ENCODE data around the gene TMEM119.
"Not testable (repeated sequence)": the region's sequence is repeated elsewhere in the genome, so short reads cannot be mapped to it uniquely, and the experiment has no call there.

The TMEM119 gene

DNA sequence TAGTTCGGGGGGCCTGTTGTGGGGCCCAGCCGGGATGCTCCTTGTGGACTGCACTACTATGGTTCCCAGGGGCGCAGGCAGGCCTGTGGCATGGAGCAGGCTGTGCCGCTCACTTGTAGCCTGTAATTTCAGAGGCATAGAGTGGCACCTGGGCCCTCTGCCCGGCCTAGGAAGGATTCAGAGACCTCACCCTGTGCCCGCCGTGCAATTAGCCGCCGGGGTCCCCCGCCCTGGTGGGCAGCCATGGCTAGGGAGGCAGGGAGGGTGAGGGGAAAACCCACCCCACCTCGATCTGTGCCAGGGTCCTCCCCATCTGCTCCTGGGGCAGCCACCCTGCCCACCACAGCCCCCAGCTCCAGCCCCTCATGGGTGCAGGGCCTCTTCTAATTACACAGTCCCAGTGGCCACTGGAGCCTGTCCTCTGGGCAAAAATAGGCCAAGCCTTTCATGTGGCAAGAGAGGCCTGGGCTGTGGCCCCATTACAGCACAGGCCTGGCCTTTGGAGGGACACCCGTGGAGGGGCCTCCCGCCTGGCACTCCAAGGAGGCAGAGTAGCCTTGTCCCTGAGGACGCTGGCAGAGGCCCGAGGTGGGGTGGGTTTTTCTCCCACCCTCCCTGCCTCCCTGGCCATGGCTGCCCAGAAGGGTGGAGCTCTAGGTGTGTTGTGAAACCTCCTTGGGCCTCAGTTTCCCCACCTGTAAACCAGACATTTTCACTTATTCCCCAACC lies 5.3 kb upstream of the TMEM119 start:
- DNase-seq (ENCODE audit: low read depth, low spot score): no peak

DNA sequence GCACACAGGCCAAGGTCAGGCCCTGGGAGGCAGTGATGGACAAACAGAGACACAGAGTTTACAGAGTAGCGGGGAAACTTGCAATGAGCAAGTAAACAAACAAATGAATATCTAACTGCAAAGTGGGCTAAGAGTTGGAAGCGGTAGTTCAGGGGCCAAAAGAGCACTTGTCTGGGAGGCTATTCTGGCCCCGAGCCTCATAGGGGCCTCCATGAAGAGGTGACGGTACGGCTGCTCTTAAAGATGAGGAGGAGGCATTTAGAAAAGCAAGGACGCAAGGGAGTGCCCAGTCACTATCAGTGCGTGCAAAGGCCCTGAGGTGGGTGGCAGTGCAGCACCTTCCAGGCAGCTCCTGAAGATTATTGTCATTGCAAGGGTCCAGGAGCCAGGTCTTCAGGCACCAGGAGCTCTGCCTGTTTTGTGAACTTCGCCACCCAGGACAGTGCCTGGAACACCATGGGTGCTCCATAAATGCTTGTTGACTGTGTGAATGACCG lies 4.4 kb upstream of the TMEM119 start:
- DNase-seq (ENCODE audit: low read depth, low spot score): no peak

DNA sequence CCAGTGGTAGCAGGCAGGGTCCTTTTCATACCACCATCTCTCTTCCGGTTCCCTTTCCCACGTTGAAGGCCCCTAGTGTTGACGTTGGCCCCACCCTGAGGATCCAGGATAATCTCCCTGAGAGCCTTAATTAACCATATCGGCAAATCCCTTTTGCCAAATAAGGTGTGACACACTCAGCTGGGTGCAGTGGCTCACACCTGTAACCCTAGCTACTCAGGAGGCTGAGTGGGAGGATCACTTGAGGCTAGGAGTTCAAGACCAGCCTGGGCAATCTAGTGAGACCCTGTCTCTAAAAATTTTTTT lies 2.8 kb upstream of the TMEM119 start:
- no peak for DNase-seq (ENCODE audit: low read depth, low spot score)

DNA sequence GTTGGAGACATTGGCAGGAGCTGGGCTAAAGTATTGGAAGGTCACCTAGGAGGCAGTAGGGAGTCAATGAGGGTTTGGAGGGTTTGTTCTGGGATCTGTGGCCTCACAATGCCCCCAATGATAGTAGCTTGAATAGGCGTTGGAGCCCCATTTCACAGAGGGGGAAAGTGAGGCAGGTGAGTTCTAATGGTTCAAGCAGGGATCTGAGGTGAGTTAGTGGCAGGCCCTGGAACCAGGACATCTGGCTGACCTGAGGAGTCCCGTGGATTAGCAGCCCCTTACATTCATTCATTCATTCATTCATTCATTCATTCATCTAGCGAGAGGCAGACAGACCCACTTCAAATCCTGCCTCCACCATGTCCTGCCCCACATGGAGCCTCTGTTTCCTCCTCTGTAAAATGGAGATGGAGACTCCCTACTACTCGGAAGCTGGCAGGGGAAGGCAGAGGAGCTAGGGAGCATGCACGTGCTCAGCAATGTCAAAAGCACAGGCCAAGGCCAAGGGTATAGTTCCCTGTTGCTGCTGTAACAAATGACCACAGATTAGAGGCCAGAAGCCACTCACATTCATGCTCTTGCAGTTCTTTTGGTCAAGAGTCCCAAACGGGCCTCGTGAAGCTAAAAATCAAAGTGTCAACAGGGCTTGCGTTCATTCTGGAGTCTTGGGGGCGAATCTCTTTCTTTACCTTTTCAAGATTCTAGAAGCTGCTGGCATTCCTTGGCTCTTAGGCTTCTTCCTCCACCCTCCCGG lies 2.2 kb upstream of the TMEM119 start:
- no peak for DNase-seq (ENCODE audit: low read depth, low spot score)

DNA sequence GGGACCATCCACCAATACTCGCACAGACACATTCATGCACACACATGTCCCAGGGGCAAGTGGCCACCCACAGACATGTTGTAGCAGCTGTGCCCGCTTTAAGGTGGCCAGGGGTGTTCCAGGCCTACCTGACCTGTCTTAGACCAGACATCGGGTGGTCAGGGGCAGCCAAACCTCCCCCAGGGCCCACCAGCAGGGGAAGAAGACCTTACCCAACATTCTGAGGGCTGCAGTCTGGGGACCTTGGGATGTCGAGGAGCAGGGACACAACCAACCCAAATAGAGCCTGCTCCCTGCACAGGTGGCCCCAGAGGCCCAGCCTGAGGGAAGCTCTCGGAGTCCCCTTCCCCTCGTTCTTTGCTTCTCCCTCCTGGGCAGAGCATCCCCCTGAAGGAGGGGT lies 1.7 kb upstream of the TMEM119 start:
- DNase-seq (ENCODE audit: low read depth, low spot score): no peak

DNA sequence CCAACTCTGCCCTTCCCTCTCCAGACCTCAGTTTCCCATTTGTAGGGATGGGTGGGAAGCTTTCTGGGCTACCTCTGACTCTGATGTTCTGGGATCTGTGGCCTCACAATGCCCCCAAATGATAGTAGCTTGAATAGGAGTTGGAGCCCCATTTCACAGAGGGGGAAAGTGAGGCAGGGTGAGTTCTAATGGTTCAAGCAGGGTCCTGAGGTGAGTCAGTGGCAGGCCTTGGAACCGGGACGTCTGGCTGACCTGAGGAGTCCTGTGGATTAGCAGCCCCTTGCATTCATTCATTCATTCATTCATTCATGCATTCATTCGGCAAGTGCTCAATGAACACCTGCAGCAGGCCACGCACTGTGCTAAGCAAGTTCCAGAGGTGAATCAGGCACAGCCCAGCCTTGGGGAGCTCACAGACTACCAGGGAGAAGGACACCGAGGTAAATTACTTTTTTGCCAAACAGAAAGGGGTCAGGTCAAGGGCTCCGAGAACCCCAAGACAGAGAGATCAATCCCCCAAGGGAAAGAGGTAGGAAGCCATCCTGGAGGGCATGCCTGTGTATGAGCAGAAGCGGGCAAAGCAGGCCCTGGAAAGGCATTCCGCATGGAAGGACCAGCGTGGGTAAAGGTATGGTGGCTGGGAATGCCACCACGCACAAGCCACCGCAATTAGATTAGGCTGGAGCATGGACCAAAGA lies 818 bp upstream of the TMEM119 start:
- no peak for DNase-seq (ENCODE audit: low read depth, low spot score)

DNA sequence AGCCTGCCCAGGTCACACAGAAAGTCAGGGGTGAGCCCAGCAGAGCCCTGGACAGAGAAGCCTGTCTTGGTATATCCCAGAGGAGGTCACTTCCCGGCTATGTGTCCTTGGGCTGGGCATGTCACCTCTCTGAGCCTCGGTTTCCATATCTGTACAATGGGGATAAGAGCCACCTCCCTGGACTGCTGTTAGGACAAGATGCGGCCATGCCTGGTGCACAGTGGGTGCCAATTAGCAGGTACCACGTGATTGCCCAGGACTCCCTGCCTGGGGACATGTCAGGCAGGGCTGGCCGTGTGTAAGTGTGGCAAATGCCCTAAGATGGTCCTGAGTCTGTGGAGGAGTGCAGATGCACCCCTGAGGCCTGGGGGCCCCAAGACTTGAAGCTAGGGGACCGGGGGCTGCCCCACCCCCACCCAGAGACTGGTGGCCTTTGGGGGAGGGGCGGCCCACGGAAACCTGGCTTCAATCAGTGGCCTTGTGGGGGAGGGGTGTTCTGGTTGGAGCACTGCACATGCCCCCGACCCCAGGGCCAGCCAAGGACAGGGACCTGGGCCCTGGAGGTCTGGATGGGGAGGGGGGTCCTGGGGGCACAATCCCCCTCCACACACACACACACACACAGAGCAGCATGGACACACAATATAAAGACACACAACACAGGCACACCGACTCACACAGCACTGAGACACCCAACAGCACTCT lies 878 bp downstream of the TMEM119 start:
- DNase-seq (ENCODE audit: low read depth, low spot score): no peak

DNA sequence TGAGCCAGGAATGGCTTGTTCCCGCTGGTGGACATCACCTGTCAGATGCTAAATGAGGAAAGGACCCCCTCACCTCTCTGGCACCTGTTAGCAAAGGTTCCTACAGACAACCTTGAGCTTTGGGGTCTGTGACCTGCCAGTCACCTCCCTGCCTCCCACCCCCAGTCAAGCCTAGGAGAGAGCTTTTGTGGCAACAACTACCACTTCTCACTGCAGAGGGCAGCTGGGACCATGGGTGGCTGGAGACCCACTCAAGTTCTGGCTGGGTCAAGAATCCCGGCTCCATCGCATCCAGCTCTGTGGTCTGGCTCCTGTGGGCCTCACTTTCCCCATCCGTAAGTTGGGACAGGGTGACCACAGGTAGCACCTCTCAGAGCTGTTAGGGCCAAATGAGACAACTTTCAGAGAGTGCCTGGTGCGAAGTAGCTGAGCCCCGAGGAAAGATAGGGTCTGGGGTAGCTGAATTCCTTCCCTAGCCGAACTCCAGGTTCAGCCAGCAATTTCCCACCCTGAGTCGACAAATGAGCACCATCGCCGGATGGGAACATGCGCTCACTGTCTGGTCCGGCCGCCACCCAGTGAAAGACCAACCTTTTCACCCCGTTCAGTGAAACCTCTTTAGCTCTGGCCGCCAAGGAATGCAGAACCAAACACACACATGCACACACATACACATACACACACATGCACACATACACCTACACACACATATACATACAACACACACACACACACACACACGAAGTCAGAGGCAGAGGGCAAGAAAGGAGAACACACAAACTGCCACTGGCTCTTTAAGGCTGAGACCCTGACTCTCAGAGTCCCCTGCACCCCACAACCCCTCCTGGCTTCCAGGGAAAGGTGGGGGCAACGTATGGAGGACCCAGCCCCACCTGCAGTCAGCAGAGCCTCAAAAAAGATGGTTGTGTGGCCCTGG lies 1.9 kb downstream of the TMEM119 start:
- DNase-seq (ENCODE audit: low read depth, low spot score): no peak

DNA sequence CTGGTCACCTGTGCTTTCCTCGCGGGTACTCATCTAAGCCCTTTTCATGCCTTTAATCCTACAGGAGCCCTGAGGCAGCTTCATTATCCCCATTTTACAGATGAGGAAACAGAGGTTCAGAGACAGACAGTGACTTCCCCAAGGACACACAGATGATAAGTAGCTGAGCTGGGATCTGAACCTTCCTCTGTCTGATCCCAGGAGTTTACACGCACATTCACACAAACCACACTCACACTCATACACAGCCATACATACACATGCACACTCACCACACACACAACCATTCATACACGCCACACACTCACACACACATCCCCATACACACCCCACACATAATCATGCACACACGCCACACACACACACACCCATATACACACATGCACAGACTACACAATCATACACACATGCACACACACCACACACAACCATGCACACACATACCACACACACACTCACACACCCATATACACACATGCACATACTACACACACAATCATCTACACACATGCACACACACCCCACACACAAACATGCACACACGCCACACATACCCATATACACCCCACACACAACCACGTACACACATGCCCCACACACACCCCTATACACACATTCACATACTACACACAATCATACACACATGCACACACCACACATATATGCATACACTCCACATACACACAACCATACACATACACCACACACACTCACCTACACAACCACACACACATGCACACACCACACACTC lies 2.7 kb downstream of the TMEM119 start:
- no peak for DNase-seq (ENCODE audit: low read depth, low spot score)

DNA sequence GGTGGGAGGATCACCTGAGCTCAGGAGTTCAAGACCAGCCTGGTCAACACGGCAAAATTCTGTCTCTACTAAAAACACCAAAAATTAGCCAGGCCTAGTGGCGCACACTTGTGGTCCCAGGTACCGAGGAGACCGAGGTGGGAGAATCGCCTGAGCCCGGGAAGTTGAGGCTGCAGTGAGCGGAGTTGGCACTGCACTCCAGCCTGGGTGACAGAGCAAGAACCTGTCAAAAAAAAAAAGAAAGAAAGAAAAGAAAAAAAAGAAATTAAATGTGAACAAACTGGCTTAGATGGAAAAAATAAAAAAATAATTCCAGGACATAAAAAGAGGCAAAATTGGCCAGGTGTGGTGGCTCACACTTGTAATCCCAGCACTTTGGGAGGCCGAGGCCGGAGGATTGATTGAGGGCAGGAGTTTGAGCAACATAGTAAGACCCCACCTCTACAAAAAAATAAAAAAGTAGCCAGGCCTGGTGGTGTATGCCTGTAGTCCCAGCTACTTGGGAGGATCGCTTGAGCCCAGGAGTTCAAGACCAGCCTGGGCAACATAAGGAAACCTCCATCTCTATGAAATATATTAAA lies 3.5 kb downstream of the TMEM119 start:
- no peak for DNase-seq (ENCODE audit: low read depth, low spot score)

DNA sequence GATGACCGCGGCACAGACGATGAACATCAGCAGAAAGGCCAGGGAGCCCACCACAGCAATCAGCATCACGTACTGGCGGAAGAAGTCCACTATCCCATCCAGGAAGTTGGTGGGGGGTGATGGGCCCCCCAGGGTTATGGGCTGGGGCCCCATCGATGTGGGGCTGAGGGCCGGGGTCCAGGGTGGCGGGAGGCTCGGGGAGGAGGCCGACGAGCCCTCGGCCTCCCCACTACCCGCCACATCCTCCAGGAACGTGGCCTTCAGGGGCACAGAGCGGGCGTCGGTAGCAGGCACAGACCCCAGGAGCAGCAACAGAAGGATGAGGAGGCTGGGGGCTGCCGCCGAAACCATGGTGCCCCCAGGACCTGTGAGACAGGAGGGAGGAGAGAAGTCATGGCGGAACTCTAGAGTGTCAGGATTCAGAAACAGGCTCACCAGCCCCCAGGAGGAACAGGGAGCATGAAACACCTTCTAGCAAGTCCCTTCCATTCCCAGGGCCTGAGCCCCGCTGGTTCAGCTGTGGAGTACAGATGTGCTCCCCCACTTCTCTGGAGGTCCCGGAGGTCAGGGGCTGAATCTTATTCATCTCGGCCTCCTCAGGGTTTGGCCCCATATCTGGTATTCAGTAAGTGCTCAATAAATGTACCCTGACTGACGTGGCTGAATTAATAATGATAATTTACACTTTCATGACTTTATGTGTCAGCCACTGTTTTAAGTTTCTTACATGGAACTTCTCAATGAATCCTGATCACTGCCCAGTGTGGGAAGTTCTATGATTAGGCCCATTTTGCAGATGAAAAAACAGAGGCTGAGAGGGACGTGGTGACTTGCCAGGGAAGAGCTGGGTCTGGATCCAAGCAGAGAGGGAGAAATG lies 5.6 kb downstream of the TMEM119 start:
- DNase-seq (ENCODE audit: low read depth, low spot score): no peak

DNA sequence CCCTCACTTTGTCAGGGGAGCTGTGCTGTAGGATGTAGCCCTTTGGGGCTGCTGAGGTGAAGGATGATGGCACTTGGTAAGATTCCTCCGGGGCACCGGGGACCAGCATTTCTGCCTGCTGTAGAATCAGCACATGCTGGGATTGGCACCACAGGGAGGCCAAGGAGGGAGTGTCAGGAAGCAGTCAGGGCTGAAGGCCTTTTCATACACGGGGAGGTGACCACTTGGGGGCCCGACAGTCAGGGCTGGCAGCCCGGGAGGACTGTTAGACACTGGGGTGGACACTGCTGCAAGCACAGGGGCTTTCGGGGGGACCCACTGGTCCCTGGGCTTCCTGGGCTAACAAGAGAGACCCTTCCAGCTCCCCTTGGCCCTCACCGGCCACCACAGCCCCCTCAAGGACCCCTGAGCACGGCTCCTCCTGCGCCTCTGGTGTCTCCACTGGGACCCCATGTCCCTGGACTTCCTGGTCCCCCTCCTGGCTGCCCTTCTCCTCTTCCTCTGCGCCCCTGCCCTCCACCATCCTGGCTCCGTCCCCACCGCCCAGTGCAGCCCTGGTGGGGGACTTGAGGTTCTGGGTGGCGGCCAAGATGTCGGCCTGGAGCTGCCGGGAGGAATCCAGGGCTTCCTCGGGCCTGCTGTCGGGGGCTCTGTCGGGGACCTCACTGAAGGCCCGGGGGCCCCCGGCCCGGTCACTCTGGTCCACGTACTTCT lies 6.5 kb downstream of the TMEM119 start:
- no peak for DNase-seq (ENCODE audit: low read depth, low spot score)

DNA sequence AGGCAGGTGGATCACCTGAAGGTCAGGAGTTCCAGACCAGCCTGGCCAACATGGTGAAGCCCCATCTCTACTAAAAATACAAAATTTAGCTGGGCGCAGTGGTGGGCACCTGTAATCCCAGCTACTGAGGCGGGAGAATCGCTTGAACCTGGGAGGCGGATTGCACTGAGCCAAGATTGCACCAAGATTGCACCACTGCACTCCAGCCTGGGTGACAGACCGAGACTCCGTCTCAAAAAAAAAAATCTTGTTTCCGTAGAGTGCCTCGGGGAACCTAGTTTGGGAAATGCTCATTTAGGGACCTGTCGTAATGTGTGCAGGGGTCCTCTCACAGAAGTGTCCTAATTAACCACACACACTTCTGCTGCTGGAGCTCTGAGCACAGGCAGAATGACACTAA lies 7.4 kb downstream of the TMEM119 start:
- not testable (repeated sequence) for DNase-seq (ENCODE audit: low read depth, low spot score)

DNA sequence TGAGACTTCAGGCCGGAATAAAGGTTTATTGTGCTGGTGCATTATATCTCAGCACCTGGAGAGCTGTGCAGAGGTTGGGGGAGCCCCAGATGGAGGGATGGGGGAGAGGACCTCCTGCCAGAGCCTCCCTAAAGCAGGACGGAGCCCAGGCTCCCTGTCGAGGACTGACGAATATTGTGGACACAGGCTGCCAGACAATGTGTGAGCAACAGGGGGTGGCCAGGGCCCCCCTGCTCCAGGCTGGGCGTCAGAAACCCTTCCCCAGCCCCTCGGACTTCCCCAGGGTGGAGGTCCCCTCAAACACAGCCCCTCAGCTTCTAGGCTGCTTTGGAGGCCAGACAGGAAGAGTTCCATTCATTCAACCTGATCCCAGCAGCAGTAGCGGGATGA lies 8.0 kb downstream of the TMEM119 start:
- no peak for DNase-seq (ENCODE audit: low read depth, low spot score)

DNA sequence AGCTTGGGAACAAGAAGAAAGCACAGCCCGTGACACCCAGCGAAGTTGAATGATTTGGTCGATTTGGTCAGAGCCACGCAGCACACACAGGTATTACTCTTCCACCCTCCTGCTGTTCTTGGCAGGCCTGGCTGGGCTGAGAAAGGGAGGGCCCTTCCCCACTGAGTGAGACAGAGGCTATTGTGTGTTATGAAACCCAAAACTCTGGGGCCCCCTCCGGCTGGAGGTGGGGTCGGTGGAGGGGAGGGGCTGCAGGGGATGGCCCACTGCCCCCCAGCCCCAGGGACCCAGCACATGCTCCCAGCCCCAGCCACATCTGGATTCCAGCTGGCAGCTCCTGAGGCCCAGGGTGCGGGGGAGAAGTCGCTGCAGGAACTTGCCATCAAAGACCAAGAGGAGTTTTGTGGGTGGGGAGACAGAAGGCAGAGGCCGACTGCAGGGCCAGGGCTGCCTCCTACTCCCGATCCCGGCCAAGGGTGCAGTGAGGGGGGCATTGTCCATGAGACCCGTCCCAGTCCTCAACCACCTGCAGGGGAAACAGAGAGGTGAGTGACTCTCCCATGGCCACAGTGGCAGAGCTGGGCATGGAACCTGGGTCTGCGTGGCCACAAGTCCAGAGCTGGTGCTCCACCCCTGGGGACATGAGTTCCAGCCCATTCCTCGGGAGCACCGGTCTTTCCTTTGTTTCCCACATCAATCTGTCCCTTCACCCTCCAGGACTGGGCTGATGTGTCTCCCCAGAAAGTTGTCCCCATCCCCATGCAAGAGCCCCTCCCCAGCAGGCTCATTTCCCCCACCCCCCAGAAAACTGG lies 8.7 kb downstream of the TMEM119 start:
- no peak for DNase-seq (ENCODE audit: low read depth, low spot score)

DNA sequence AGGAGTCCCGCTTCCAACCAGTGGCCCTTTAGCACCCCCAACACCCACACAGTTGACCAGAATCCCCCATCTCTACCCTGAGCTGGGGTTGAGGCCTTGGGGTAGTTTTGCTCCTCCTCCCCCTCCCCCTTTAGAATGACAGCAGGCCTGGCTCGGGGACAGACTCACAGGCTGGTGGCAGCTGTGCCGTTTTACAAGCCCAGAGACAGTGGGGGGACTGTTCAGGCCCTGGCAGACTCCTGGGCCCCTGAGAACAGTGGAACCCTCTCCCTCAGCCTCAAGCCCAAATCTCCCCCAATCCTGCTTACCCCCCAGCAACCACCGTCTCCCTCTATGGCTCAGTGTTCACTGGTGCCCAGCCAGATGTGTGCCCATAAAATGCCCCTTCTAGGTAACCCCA lies 10.1 kb downstream of the TMEM119 start:
- DNase-seq (ENCODE audit: low read depth, low spot score): no peak

DNA sequence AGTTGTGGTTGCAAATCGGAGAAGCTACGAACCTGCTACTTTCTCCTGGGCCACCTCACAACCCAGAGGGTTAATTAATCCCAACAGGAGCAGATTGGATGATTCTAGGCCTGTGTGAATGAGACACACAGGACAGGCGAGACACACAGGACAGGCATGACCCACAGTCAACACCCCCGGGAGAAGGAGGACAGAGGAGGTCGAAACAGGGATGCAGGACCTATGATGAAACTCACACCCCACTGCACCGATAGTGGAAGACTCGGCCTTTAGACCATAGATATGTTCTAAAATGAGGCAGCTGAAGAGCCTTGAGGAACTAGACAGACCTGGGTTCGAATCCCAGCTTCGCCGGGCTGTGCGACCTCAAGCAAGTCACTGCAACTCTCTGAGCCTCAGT lies 11.6 kb downstream of the TMEM119 start:
- no peak for DNase-seq (ENCODE audit: low read depth, low spot score)
